HepG2 (cell line): ENCODE measurements around the gene RNF149. TPM values are rescaled to one million over a fixed set of nuclear protein-coding genes. Genes with fewer than 3 reads are reported as not detected.

Source experiments
- ATAD3A ChIP-seq: sonication (generic); formaldehyde crosslinking; IDR thresholded peaks from 2 replicates; pipeline ENCODE4 v1.4.0; 2020; ENCODE audit warnings: missing genetic modification reagents
- CBX1 ChIP-seq: IDR thresholded peaks from one replicate; pipeline ENCODE4 v1.6.1; 2016; ENCODE audit warnings: antibody characterized with exemption, low read depth
- MAFG ChIP-seq: sonication (generic); formaldehyde crosslinking; IDR thresholded peaks from 2 replicates; pipeline ENCODE4 v1.5.1; 2020; ENCODE audit warnings: mild to moderate bottlenecking, missing genetic modification reagents
- MEIS1 ChIP-seq: sonication (generic); formaldehyde crosslinking; IDR thresholded peaks from 2 replicates; pipeline ENCODE4 v1.9.0; 2021; ENCODE audit warnings: mild to moderate bottlenecking, missing genetic modification reagents, moderate library complexity, borderline replicate concordance
- NFAT5 ChIP-seq: sonication (generic); formaldehyde crosslinking; IDR thresholded peaks from 2 replicates; pipeline ENCODE4 v1.4.0; 2020; ENCODE audit warnings: missing genetic modification reagents
- NFIB ChIP-seq: sonication (generic); formaldehyde crosslinking; IDR thresholded peaks from 2 replicates; pipeline ENCODE4 v1.9.0; 2021; ENCODE audit warnings: missing genetic modification reagents, mild to moderate bottlenecking, borderline replicate concordance
- PPARG ChIP-seq: conservative IDR thresholded peaks from 2 replicates; pipeline ENCODE4 v1.6.1; 2016; ENCODE audit warnings: missing biosample characterization, missing genetic modification reagents
- SP4 ChIP-seq: sonication (generic); formaldehyde crosslinking; IDR thresholded peaks from 2 replicates; pipeline ENCODE4 v1.8.1; 2023; ENCODE audit warnings: mild to moderate bottlenecking, missing genetic modification reagents
- TMF1 ChIP-seq: sonication (generic); formaldehyde crosslinking; IDR thresholded peaks from 2 replicates; pipeline ENCODE4 v1.8.1; 2022; ENCODE audit warnings: low read depth, missing genetic modification reagents
- ZBTB8A ChIP-seq: sonication (generic); formaldehyde crosslinking; IDR thresholded peaks from 2 replicates; pipeline ENCODE4 v1.4.0; 2020; ENCODE audit warnings: mild to moderate bottlenecking, low read depth, missing genetic modification reagents, borderline replicate concordance
- ZFAT ChIP-seq: sonication (generic); formaldehyde crosslinking; conservative IDR thresholded peaks from 2 replicates; pipeline ENCODE4 v1.8.1; 2023; ENCODE audit warnings: missing genetic modification reagents, inconsistent platforms
- ZNF354B ChIP-seq: sonication (generic); formaldehyde crosslinking; IDR thresholded peaks from 2 replicates; pipeline ENCODE4 v1.8.0; 2022; ENCODE audit warnings: mild to moderate bottlenecking, missing genetic modification reagents
- ZNF589 ChIP-seq: sonication (generic); formaldehyde crosslinking; conservative IDR thresholded peaks from 2 replicates; pipeline ENCODE4 v1.8.0; 2022; ENCODE audit warnings: mild to moderate bottlenecking, moderate library complexity, missing genetic modification reagents
- ZNF784 ChIP-seq: sonication (generic); formaldehyde crosslinking; IDR thresholded peaks from 2 replicates; pipeline ENCODE4 v1.5.1; 2020; ENCODE audit warnings: missing genetic modification reagents, mild to moderate bottlenecking, borderline replicate concordance
- polyA plus RNA-seq, 8 experiments: library from polyadenylated mRNA; depleted of rRNA in 3 of 8; stranded (reverse) in 7 of 8; unstranded in 1 of 8; fragments of >200 nt; fragmentation: Illumina TruSeq in 4 of 8; extraction: Trizol in 4 of 8; gene quantifications; 2 replicates each; pipeline versions ENCODE4 v1.2.1 to v1.2.3, GENCODE V29; 2011 to 2016; ENCODE audit warnings: low read depth in 4 of 8, missing spikeins in 1 of 8, mixed read lengths in 1 of 8; ENCODE audit not compliant: insufficient read depth in 1 of 8
- total RNA-seq, 5 experiments: library from RNA; depleted of rRNA; stranded (reverse); fragments of >200 nt; fragmentation: Illumina TruSeq; extraction: Trizol; gene quantifications; 2 replicates each; pipeline ENCODE4 v1.2.3, GENCODE V29; 2016; ENCODE audit warnings: low read depth in 1 of 5
- TF ChIP-seq, protein P1 (sequence below): IDR thresholded peaks from 2 replicates; pipeline ENCODE4 v1.6.1; 2016; ENCODE audit warnings: low read depth, missing genetic modification reagents, missing compliant biosample characterization

Gene RNF149
- total and polyA plus RNA-seq, 2 of the 13 experiments (the other 11 are each of a cell fraction or from before 2014, with no cell fraction given): 87.6 to 109 TPM

DNA sequence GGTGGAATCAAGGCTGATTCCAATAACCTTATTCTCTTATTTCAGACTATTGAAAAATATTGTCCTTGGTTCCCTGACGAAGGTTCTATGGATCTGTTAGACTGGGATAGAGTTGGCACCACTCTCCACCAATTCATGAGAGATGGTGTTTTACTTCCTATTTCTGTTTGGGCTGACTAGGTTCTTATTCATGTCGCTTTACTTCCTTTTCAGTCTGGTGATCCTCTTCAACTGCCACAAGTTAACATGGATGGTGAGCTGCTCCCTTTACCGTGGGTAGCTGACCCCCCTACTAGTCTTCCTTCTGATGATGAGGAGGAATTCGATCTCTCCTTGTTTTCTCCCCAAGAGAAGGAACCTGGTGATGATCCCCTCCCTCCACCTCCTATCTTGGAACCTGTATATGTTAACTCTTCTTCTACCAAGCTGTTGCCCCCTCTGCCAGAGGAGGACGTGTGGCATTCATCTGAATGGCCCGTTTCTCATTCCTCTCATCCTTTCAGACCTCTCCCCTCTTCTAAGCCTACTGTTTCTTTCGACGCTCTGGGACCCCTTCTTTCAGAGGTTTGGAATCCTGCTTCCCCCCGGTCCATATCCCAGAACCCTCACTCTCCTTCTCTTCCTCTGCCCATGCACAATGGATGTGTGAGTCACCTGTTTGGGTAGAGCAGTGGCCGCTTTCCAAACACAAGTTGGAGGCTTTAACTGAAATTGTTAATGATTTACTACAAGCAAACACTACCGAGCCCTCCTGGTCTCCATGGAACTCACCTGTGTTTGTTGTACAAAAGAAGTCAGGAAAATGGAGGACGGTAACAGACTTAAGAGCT lies 69.4 kb downstream of the RNF149 start (continued):
- 0 out of 2 replicates have a peak, but pooled peaks have one; percentile 30 for TF ChIP-seq TMF1 (CRISPR knock-in tag)
- no peak for TF ChIP-seq ZBTB8A
- TF ChIP-seq NFIB: no peak
- no peak for TF ChIP-seq ZNF784 (CRISPR knock-in tag)
- TF ChIP-seq CBX1: no peak
- TF ChIP-seq ATAD3A: no peak
- TF ChIP-seq PPARG (CRISPR knock-in tag): peak; percentile 35; the same call in 1 of the 2 replicates
- no peak for TF ChIP-seq ZFAT (CRISPR knock-in tag)
- no peak for TF ChIP-seq ZNF589 (CRISPR knock-in tag)
- TF ChIP-seq NFAT5: no peak
- no peak for TF ChIP-seq ZNF354B (CRISPR knock-in tag)
- TF ChIP-seq SP4 (CRISPR knock-in tag): no peak; the same call in 1 of the 2 replicates
- TF ChIP-seq, protein P1, sequence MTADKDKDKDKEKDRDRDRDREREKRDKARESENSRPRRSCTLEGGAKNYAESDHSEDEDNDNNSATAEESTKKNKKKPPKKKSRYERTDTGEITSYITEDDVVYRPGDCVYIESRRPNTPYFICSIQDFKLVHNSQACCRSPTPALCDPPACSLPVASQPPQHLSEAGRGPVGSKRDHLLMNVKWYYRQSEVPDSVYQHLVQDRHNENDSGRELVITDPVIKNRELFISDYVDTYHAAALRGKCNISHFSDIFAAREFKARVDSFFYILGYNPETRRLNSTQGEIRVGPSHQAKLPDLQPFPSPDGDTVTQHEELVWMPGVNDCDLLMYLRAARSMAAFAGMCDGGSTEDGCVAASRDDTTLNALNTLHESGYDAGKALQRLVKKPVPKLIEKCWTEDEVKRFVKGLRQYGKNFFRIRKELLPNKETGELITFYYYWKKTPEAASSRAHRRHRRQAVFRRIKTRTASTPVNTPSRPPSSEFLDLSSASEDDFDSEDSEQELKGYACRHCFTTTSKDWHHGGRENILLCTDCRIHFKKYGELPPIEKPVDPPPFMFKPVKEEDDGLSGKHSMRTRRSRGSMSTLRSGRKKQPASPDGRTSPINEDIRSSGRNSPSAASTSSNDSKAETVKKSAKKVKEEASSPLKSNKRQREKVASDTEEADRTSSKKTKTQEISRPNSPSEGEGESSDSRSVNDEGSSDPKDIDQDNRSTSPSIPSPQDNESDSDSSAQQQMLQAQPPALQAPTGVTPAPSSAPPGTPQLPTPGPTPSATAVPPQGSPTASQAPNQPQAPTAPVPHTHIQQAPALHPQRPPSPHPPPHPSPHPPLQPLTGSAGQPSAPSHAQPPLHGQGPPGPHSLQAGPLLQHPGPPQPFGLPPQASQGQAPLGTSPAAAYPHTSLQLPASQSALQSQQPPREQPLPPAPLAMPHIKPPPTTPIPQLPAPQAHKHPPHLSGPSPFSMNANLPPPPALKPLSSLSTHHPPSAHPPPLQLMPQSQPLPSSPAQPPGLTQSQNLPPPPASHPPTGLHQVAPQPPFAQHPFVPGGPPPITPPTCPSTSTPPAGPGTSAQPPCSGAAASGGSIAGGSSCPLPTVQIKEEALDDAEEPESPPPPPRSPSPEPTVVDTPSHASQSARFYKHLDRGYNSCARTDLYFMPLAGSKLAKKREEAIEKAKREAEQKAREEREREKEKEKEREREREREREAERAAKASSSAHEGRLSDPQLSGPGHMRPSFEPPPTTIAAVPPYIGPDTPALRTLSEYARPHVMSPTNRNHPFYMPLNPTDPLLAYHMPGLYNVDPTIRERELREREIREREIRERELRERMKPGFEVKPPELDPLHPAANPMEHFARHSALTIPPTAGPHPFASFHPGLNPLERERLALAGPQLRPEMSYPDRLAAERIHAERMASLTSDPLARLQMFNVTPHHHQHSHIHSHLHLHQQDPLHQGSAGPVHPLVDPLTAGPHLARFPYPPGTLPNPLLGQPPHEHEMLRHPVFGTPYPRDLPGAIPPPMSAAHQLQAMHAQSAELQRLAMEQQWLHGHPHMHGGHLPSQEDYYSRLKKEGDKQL (CRISPR knock-in tag): 0 out of 2 replicates have a peak, but pooled peaks have one; percentile 41
- no peak for TF ChIP-seq MAFG (CRISPR knock-in tag)
- TF ChIP-seq MEIS1 (CRISPR knock-in tag): 0 out of 2 replicates have a peak, but pooled peaks have one; percentile 68
